Measurements from ENCODE around the gene WDR88. TPM values are rescaled to one million over a fixed set of nuclear protein-coding genes. Genes with fewer than 3 reads are reported as not detected.

The WDR88 gene
- under 1 TPM in 2 of 10 donors, not detected in 8; 0.13 to 0.37 TPM for total RNA-seq
- not detected for polyA plus RNA-seq
- long read RNA-seq, donor 1, partial matches to known transcripts, result 0 of 1 reads
- long read RNA-seq, donor 1, other reads (novel, unspliced or antisense), result 1 of 1 reads
- long read RNA-seq, donor 2, partial matches to known transcripts, result 0 of 5 reads
- long read RNA-seq, donor 2, other reads (novel, unspliced or antisense), result 5 of 5 reads
- long read RNA-seq, donor 3, partial matches to known transcripts, result 0 of 2 reads
- long read RNA-seq, donor 3, other reads (novel, unspliced or antisense), result 2 of 2 reads

DNA sequence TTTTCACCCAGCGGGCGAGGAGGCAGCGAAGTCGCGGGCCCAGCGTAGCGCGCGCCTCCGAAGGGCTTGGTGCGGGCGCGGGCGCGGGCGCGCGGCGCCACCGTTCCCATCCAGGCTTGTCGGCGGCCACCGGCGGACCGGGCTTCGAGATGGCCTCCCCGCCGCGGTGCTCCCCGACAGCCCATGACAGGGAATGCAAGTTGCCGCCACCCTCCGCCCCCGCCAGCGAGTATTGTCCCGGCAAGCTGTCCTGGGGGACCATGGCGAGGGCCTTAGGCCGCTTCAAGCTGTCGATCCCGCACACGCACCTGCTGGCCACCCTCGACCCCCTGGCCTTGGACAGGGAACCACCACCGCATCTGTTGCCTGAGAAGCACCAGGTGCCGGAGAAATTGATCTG is at the start of gene WDR88:
Gene WDR88, plus strand, starts transcription at position 94 of the 400 bp plus-strand sequence. Its CDS starts 56 bp downstream, at position 150.
- DNase-seq, result no peak
- intact Hi-C loops (cut with DNase I), result no loop called here
- WGBS, 2 donors, result 83 to 88% methylated on average over 42 to 43 of the region's 43 CpGs
- Histone ChIP-seq H3K9me3 (no peaks in the 10 kb centered on the region), H3K27me3 (peaks cover 0 to 30% (median 24%) of the 10 kb centered on the region in 7 donors), H3K4me3 (no peak within 1 kb of the TSS), H3K36me3 (peaks cover 0 to 46% (median 16%) of the 10 kb centered on the region in 9 donors), H3K4me1 (no peaks in the 10 kb centered on the region), H3K27ac (no peak within 1 kb of the TSS)
- ATAC-seq, result peak in 2 of 8 donors; percentile 22 to 23
- TF ChIP-seq, protein P1, sequence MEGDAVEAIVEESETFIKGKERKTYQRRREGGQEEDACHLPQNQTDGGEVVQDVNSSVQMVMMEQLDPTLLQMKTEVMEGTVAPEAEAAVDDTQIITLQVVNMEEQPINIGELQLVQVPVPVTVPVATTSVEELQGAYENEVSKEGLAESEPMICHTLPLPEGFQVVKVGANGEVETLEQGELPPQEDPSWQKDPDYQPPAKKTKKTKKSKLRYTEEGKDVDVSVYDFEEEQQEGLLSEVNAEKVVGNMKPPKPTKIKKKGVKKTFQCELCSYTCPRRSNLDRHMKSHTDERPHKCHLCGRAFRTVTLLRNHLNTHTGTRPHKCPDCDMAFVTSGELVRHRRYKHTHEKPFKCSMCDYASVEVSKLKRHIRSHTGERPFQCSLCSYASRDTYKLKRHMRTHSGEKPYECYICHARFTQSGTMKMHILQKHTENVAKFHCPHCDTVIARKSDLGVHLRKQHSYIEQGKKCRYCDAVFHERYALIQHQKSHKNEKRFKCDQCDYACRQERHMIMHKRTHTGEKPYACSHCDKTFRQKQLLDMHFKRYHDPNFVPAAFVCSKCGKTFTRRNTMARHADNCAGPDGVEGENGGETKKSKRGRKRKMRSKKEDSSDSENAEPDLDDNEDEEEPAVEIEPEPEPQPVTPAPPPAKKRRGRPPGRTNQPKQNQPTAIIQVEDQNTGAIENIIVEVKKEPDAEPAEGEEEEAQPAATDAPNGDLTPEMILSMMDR (IDR thresholded peaks at IDR 0.05), result no peak

DNA sequence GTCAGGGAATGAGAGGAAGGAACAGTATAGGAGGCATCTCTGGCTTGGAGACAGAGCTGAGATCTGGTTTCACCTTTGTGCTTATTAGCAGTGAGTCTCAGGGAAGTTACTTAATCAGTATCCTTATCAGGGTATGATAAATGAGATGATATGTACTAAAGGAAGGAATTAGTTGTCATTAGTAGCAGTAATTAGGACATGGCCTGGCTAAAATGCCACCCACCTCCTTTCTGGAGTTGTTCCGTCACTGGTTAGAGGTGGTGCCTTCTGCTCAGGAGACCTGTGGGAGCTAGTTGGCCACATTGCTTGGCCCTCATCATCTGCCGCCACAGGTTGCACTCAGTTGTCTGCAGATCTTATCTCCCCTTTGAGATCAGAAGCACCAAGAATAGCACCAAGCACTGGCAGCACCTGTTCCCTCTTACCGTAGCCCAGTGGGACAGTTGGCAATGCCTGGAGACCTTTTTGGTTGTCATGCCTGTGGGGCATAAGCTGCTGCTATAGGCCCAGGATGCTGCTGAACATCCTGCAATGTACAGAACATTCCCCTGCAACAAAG is 46.3 kb upstream of the WDR88 start:
- intact Hi-C loops (cut with DNase I), result loop anchor here in 3 of 10 donors (10.0 kb wide), 1 partner anchor 111 kb away; the partner anchor contains the start of genes CEP89 (in 3 of the 3) and FAAP24 (in 3 of the 3)
- ATAC-seq (no peak), DNase-seq (no peak)
- Histone ChIP-seq H3K27ac (no peak overlapping the region), H3K36me3 (peaks cover 0 to 39% (median 23%) of the 10 kb centered on the region in 9 donors), H3K9me3 (no peaks in the 10 kb centered on the region), H3K27me3 (no peaks in the 10 kb centered on the region), H3K4me3 (no peak overlapping the region), H3K4me1 (peaks cover 4 to 15% (median 13%) of the 10 kb centered on the region in 9 donors)
- TF ChIP-seq, protein P1 (IDR thresholded peaks at IDR 0.05), result no peak
- 74 to 86% methylated on average over 3 of the region's 3 CpGs for WGBS, 2 donors

DNA sequence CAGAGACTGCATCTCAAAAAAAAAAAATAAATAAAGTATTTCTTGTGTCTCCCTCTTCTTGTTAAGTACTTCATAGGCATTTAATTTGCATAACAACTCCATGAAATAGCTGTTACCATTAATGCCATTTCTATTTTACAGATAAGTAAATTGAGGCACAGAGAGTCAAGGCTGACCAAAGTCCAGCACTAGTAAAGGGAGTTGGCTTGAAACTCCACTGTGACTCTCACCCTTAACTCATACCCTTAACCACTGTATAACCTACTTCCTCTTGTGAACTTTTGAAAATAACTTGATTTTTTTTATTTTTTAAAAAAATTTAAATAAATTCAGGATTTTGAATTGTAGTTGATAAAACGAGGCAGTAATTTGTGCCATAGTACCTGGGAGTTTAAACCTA is 45.0 kb upstream of the WDR88 start:
- Histone ChIP-seq H3K36me3 (peaks cover 0 to 51% (median 29%) of the 10 kb centered on the region in 9 donors), H3K27ac (no peak overlapping the region), H3K4me1 (peaks cover under 1 to 8% (median 6%) of the 10 kb centered on the region in 9 donors), H3K4me3 (no peak overlapping the region), H3K9me3 (no peaks in the 10 kb centered on the region), H3K27me3 (no peaks in the 10 kb centered on the region)
- ATAC-seq (no peak), DNase-seq (no peak)
- TF ChIP-seq, protein P1 (IDR thresholded peaks at IDR 0.05), result no peak
- WGBS, 2 donors, result 92 to 93% methylated on average over 1 of the region's 1 CpG
- intact Hi-C loops (cut with DNase I), result loop anchor here in 3 of 10 donors (10.0 kb wide), 1 partner anchor 112 kb away; the partner anchor contains the start of genes CEP89 (in 3 of the 3) and FAAP24 (in 3 of the 3)

DNA sequence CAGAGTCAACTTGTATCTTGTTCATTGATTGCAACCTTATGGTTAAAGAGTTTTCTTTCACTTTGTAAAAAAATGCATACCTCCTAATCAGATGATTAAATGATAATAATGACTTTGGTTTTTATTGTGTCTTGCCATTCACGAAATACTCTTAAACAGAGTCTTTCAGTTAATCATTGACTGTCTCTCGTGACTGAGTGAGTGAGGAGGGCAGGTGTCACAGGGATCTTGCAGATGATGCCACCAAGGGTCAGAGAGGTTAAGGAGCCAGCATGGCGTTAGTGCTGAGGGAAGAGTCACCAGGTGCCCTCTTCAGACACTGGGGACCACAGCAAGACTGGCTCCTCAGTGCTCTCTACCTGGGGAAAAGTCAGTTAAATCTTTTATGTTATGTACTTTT is 42.9 kb upstream of the WDR88 start:
- intact Hi-C loops (cut with DNase I), result loop anchor here in 3 of 10 donors (10.0 kb wide), 1 partner anchor 114 kb away; the partner anchor contains the start of genes CEP89 (in 3 of the 3) and FAAP24 (in 3 of the 3)
- 94 to 96% methylated on average over 3 of the region's 3 CpGs for whole genome bisulfite sequencing, 2 donors
- peaks cover 0 to 69% (median 41%) of the 10 kb centered on the region in 9 donors for H3K36me3 ChIP-seq

More for the DNA sequence above, 42.9 kb upstream of the WDR88 start:
- no peaks in the 10 kb centered on the region for H3K27me3 ChIP-seq
- H3K4me3 ChIP-seq, result no peak overlapping the region
- no peaks in the 10 kb centered on the region for H3K9me3 ChIP-seq
- ATAC-seq, result no peak
- H3K4me1 ChIP-seq, result no peaks in the 10 kb centered on the region
- DNase-seq, result no peak
- no peak overlapping the region for H3K27ac ChIP-seq
- TF ChIP-seq, protein P1 (IDR thresholded peaks at IDR 0.05), result no peak

Measured in heart right ventricle (tissue), 16 donors.